ENCODE measurements around the gene GLS.

The GLS gene

DNA sequence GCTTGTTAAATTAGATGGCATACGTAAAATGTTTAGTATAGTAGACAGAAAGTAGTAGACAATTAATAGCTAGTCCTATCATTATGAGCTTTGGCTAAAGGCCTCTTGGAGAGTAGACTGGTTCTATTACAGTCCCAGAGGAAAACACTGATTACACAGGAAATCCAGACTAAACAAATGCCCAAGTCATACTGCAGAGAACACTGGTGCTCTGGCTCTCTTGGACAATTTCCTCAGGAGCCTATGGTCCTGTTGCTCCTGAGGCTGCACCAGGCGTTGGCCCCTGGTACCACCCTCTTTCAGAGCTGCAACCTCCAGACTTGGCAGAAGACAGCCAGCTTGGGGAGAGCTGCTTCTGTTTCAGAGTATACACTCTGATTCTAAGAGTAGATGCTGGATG lies 91.6 kb downstream of the GLS start:
- TF ChIP-seq SPI1 (IDR thresholded peaks at IDR 0.05; ENCODE audit: borderline replicate concordance, low read depth), result no peak
- no peak for TF ChIP-seq POLR2AphosphoS5 (IDR thresholded peaks at IDR 0.05; ENCODE audit: low read depth)
- TF ChIP-seq, protein P1, sequence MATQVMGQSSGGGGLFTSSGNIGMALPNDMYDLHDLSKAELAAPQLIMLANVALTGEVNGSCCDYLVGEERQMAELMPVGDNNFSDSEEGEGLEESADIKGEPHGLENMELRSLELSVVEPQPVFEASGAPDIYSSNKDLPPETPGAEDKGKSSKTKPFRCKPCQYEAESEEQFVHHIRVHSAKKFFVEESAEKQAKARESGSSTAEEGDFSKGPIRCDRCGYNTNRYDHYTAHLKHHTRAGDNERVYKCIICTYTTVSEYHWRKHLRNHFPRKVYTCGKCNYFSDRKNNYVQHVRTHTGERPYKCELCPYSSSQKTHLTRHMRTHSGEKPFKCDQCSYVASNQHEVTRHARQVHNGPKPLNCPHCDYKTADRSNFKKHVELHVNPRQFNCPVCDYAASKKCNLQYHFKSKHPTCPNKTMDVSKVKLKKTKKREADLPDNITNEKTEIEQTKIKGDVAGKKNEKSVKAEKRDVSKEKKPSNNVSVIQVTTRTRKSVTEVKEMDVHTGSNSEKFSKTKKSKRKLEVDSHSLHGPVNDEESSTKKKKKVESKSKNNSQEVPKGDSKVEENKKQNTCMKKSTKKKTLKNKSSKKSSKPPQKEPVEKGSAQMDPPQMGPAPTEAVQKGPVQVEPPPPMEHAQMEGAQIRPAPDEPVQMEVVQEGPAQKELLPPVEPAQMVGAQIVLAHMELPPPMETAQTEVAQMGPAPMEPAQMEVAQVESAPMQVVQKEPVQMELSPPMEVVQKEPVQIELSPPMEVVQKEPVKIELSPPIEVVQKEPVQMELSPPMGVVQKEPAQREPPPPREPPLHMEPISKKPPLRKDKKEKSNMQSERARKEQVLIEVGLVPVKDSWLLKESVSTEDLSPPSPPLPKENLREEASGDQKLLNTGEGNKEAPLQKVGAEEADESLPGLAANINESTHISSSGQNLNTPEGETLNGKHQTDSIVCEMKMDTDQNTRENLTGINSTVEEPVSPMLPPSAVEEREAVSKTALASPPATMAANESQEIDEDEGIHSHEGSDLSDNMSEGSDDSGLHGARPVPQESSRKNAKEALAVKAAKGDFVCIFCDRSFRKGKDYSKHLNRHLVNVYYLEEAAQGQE (IDR thresholded peaks at IDR 0.05; ENCODE audit: insufficient replicate concordance, low read depth), result no peak
- TF ChIP-seq GABPA (IDR thresholded peaks at IDR 0.05; ENCODE audit: low read depth), result no peak
- TF ChIP-seq, protein P2, sequence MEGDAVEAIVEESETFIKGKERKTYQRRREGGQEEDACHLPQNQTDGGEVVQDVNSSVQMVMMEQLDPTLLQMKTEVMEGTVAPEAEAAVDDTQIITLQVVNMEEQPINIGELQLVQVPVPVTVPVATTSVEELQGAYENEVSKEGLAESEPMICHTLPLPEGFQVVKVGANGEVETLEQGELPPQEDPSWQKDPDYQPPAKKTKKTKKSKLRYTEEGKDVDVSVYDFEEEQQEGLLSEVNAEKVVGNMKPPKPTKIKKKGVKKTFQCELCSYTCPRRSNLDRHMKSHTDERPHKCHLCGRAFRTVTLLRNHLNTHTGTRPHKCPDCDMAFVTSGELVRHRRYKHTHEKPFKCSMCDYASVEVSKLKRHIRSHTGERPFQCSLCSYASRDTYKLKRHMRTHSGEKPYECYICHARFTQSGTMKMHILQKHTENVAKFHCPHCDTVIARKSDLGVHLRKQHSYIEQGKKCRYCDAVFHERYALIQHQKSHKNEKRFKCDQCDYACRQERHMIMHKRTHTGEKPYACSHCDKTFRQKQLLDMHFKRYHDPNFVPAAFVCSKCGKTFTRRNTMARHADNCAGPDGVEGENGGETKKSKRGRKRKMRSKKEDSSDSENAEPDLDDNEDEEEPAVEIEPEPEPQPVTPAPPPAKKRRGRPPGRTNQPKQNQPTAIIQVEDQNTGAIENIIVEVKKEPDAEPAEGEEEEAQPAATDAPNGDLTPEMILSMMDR (IDR thresholded peaks at IDR 0.05; ENCODE audit: insufficient read depth, low read length), result no peak
- Histone ChIP-seq H3K4me3 (replicated peaks; ENCODE audit: insufficient read depth, low read length) (no peak overlapping the region), H3K27me3 (ENCODE audit: insufficient read depth, poor library complexity, severe bottlenecking) (no peaks in the 10 kb centered on the region), H3K27ac (replicated peaks) (no peak overlapping the region)
- DNase-seq (ENCODE audit: low read depth in 1 of 2, low spot score in 1 of 2), result no peak

DNA sequence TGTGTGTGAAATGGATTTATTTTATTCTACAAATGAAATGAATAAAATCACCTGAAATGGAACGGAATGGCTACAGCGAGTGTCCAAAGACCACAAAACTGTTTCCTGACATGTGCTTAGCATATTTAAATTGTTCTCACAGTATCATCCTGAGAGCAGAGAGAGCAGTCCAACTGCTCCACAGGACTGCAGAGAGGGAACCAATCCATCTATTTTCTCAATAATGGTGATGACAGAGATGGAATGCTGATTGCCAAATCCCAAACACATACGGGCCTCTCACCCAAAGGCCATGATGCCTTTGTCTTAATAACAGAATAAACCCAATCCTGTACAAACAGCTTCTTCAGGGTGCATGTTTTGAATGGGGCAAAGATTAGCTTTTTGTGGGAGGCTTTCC lies 92.2 kb downstream of the GLS start:
- Histone ChIP-seq H3K4me3 (replicated peaks; ENCODE audit: insufficient read depth, low read length) (no peak overlapping the region), H3K27ac (replicated peaks) (no peak overlapping the region), H3K27me3 (ENCODE audit: insufficient read depth, poor library complexity, severe bottlenecking) (no peaks in the 10 kb centered on the region)
- TF ChIP-seq GABPA (IDR thresholded peaks at IDR 0.05; ENCODE audit: low read depth), result no peak
- DNase-seq (ENCODE audit: low read depth in 1 of 2, low spot score in 1 of 2), result no peak

DNA sequence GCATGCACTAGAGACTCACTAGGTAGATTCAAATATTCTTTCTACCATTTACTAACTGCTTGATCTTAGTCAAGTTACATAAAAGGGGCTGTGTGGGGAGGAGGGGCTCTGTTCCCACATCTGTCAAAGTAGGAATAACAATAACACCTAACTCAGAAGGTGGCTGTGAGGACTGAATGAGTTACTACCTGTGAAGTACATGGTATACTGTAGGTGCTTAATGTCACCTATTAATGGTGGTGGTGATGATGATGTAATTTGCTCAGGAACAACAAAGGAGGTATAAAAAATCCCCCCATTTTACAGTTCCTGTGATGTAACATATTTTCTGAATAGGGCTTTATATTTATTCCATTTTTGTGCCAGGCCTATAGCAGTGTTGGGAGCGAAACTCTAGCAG lies 92.6 kb downstream of the GLS start:
- no peak for DNase-seq (ENCODE audit: low read depth in 1 of 2, low spot score in 1 of 2)
- H3K27me3 ChIP-seq (ENCODE audit: insufficient read depth, poor library complexity, severe bottlenecking), result no peaks in the 10 kb centered on the region
- no peak overlapping the region for H3K27ac ChIP-seq (replicated peaks)
- H3K4me3 ChIP-seq (replicated peaks; ENCODE audit: insufficient read depth, low read length), result no peak overlapping the region
- TF ChIP-seq POLR2AphosphoS5 (IDR thresholded peaks at IDR 0.05; ENCODE audit: low read depth), result no peak
- no peak for TF ChIP-seq GABPA (IDR thresholded peaks at IDR 0.05; ENCODE audit: low read depth)
- TF ChIP-seq, protein P1 (IDR thresholded peaks at IDR 0.05; ENCODE audit: insufficient replicate concordance, low read depth), result no peak
- no peak for TF ChIP-seq SPI1 (IDR thresholded peaks at IDR 0.05; ENCODE audit: borderline replicate concordance, low read depth)
- TF ChIP-seq, protein P2 (IDR thresholded peaks at IDR 0.05; ENCODE audit: insufficient read depth, low read length), result no peak

DNA sequence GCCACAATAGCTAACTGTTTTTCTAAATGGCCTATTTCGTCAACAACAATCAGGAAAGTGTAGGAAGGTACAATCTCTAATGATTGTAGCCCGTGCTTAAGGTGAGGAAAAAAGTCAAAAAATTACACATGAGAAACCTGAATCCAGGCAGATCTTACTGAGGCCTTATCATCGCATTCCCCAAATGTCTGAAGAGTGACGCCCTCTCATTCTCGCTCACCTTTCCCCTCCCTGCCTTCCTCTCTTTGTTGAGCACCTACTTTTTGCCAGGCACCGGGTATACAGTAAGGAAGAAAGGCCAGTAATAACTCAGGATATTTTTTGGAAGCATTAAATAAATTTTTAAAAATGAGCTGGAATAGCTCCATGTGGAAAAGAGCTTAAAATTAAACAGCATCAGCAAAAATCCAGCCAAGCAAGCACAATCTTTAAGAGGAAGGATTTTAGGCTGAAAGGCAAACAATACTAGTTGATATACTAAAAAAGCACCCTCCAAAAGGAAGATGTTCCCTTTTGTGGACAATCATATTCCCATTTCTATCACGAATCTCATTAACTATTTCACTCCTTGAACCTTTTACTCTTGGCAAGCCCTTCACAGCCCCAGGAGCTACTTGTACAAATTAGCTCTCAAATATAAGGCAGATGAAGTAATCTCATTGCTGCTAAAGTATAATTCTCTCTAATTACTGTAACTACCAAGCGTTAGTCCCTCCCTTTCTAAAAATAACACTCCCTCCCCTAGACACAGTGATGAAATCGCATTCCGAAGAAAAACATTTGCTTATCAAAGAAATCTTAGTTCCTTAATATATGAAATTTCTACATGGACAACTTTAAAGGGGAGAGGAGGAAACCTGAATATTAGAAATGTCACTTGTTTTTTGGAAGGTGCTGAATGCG lies 93.4 kb downstream of the GLS start:
- no peak for DNase-seq (ENCODE audit: low read depth in 1 of 2, low spot score in 1 of 2)
- H3K4me3 ChIP-seq (replicated peaks; ENCODE audit: insufficient read depth, low read length), result no peak overlapping the region
- no peak overlapping the region for H3K27ac ChIP-seq (replicated peaks)
- TF ChIP-seq, protein P2 (IDR thresholded peaks at IDR 0.05; ENCODE audit: insufficient read depth, low read length), result no peak
- TF ChIP-seq POLR2AphosphoS5 (IDR thresholded peaks at IDR 0.05; ENCODE audit: low read depth) (no peak), GABPA (IDR thresholded peaks at IDR 0.05; ENCODE audit: low read depth) (no peak), SPI1 (IDR thresholded peaks at IDR 0.05; ENCODE audit: borderline replicate concordance, low read depth) (no peak)
- TF ChIP-seq, protein P1 (IDR thresholded peaks at IDR 0.05; ENCODE audit: insufficient replicate concordance, low read depth), result no peak
- H3K27me3 ChIP-seq (ENCODE audit: insufficient read depth, poor library complexity, severe bottlenecking), result no peaks in the 10 kb centered on the region
